T1000 (cell line): Measurements from ENCODE around the gene PTPRC.

Experiments
- DNase-seq: peaks from one replicate; lab custom pipeline; 2025; ENCODE audit warnings: mixed read lengths; lab: John Stamatoyannopoulos, UW

PTPRC gene

DNA sequence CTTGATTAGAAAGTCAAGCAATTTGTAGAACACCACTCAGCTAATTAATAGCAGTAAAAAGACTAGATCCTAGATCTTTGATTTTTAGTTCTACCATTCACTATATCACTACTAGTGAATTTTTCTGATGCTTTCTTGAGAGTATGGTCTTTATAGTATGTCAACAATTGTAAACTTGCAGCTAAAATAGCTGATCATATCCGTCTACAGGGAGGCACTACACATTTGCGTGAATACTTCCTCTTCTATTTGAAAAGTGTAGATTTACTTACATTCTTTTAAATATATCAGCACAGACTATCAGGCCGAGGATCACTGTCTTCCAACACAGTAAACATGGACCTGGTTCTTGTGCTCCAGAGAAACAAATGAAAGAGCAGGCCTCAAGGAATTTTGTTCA, 18.6 kb upstream of the PTPRC start:
- DNase-seq, result no peak

- DNase-seq, result no peak
These were observed 17.7 kb upstream of the PTPRC start for GRCh38 chr1:198620951-198621824.

GRCh38 chr1:198622001-198622400, 16.8 kb upstream of the PTPRC start:
- DNase-seq, result no peak

- no peak for DNase-seq
These were observed 14.8 kb upstream of the PTPRC start for GRCh38 chr1:198623752-198624647.

- no peak for DNase-seq
These were observed 14.2 kb upstream of the PTPRC start for GRCh38 chr1:198624648-198624980.

GRCh38 chr1:198627436-198628066, 11.3 kb upstream of the PTPRC start:
- no peak for DNase-seq

- no peak for DNase-seq
These were observed 10.8 kb upstream of the PTPRC start for GRCh38 chr1:198628067-198628455.

- DNase-seq, result no peak
These were observed 9.2 kb upstream of the PTPRC start for GRCh38 chr1:198629610-198630009.

DNA sequence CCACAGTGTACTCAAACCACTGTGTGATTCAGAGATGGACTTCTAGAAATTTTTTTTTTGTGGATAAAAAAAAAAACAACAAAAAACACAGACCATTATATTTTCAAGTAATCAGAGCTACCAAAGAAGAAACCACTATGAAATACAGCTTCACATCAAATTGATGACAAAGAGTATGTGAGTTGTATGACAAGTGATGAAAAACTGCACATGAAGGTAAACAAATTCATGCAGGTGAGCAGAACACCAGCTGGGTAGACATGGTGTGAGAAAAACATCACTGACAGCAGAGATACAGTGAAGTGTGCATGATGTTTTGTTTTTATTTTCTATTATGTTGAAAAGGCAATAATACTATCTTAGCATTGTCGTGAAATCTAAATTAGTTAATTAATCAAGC, 8.0 kb upstream of the PTPRC start:
- DNase-seq, result no peak

DNA sequence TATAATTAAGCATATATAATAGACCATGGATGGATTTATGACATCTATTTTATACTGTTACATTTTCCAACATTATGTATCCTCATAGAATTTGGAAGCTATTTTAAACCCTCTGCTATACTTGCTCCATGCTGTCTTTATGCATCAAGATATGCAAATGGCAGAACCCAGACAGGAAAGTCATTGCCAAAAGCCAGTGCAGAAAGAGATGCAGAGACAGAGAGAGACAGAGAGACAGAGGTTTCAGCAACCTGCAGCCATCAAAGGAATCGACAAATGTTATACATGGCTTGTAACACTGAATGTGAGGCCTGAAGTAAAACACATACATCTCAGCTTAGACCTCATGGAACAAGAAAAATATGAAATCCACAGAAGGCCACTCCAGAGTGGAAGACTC, 7.5 kb upstream of the PTPRC start:
- DNase-seq, result no peak

- no peak for DNase-seq
These were observed 6.8 kb upstream of the PTPRC start for GRCh38 chr1:198632007-198632406.

- DNase-seq, result no peak
These were observed 5.1 kb upstream of the PTPRC start for GRCh38 chr1:198633675-198634121.

GRCh38 chr1:198635964-198636363, 2.9 kb upstream of the PTPRC start:
- DNase-seq, result no peak

DNA sequence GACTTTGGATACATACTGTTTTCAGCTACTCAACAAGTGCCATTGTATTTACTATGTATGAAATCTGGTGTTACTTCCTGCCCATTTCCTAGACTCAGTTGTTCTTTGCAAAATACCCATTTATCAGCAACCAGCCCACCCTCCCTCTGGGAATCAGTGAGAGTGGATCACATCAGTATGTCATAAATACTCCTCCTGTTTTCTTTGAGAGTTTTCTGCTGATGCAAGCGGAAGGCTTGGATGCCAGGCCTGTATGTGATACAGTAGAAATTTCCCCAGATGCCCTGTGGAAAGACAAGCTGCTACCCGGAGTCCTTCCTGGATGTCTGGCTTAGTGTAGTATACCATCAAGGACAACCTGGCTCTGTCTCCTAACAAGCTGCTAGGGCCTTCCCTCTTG, 2.4 kb upstream of the PTPRC start:
- DNase-seq, result no peak

DNA sequence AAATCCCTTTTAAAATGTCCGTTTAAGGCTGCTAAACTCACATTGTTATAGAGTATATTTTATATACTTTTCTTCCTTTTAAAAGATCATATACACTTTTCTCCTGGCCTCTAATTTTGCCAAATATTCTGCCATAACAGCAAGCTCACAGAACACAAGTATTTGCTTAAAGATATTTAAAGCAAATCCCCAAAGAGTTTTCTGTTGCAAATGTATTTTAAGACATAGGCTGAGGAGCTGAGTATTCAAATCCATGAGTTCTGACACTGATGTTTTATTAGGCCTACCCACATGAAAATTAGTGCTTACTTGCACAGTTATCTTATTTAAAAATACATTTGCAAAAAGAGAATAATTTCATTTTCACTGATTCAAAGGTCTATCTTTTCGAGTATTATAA, 1.7 kb upstream of the PTPRC start:
- no peak for DNase-seq

DNA sequence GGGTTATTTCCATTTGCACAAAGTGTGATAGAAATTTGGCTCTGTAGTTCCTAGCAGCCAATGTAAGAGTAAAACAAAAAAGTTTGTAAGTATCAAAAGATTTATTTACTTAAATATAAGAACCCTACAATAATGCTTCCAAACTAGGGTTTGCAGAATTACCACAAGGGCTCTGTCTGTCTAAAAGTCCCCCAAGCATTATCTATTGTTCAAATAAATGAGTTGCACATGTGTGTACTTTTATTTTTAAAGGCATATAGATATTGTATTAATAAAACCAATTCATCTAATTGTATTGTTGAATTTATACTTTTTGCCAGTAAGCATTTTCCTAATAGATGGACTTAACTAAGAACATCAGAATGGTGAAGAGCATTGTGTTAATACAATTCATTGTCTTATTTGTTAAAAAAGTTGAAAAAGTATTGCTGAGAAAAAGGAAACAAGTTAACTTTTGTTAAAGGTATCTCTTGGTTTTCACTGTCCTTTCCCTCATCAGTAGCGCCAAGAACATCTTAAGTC, 863 bp upstream of the PTPRC start:
- no peak for DNase-seq

DNA sequence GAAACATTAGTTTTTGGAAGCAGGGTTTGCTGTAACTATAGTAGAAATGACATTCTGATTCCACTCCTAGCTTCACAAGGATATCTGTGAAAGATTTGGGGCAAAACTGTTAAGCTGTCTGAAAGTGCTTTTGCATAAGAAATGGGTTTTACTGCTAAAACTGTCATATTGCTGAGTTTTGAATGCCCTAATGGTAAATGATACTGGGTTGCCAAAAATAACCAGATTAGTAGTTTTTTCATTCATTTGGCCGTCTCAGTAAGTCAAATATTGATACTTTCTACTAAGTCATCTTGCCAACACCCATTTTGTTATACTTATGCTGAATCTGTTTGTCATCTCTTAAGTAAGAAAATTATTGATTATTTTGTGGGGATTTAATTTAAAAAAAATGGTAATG, 399 bp upstream of the PTPRC start:
- no peak for DNase-seq

DNA sequence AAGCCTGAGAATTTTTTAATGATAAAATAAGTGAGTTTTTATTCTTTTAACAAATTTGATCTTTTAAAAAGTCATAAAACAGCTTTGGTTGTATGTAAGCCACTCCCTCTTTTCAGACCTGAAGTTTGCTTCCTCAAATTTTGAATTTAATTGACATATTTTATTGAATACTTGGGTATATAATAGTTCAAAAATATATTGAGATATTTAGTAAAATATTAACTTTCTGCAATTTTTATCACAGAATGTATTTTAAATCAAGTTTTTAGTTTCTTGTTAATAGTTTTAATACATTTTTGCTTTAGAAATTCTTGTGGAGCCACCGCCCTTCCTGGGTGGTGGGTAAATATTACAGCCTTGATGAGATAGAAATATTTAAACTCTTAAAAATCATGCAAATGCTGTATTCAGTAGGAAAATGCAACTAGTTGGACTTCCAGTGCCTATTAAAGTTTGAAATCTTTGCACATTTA, 867 bp downstream of the PTPRC start:
- no peak for DNase-seq

GRCh38 chr1:198640174-198640573, 1.3 kb downstream of the PTPRC start:
- DNase-seq, result no peak

- no peak for DNase-seq
These were observed 2.7 kb downstream of the PTPRC start for GRCh38 chr1:198641501-198641900.

GRCh38 chr1:198641966-198642668, 3.3 kb downstream of the PTPRC start:
- DNase-seq, result no peak

- DNase-seq, result no peak
These were observed 4.1 kb downstream of the PTPRC start for GRCh38 chr1:198642983-198643382.
